ENCODE measurements around the gene BRIX1.
A peak's percentile ranks its signal among the peaks of the same experiment; 100 is the strongest.
"Not testable (repeated sequence)": the region's sequence is repeated elsewhere in the genome, so short reads cannot be mapped to it uniquely, and the experiment has no call there.

BRIX1 gene

GRCh38 chr5:34957321-34957720, 41.8 kb downstream of the BRIX1 start:
- TF ChIP-seq, protein P1, sequence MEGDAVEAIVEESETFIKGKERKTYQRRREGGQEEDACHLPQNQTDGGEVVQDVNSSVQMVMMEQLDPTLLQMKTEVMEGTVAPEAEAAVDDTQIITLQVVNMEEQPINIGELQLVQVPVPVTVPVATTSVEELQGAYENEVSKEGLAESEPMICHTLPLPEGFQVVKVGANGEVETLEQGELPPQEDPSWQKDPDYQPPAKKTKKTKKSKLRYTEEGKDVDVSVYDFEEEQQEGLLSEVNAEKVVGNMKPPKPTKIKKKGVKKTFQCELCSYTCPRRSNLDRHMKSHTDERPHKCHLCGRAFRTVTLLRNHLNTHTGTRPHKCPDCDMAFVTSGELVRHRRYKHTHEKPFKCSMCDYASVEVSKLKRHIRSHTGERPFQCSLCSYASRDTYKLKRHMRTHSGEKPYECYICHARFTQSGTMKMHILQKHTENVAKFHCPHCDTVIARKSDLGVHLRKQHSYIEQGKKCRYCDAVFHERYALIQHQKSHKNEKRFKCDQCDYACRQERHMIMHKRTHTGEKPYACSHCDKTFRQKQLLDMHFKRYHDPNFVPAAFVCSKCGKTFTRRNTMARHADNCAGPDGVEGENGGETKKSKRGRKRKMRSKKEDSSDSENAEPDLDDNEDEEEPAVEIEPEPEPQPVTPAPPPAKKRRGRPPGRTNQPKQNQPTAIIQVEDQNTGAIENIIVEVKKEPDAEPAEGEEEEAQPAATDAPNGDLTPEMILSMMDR (IDR thresholded peaks at IDR 0.05; ENCODE audit: insufficient read depth, missing control alignments), result no peak
- FAIRE-seq (no peak), DNase-seq (ENCODE audit: insufficient read length, low spot score) (no peak)

DNA sequence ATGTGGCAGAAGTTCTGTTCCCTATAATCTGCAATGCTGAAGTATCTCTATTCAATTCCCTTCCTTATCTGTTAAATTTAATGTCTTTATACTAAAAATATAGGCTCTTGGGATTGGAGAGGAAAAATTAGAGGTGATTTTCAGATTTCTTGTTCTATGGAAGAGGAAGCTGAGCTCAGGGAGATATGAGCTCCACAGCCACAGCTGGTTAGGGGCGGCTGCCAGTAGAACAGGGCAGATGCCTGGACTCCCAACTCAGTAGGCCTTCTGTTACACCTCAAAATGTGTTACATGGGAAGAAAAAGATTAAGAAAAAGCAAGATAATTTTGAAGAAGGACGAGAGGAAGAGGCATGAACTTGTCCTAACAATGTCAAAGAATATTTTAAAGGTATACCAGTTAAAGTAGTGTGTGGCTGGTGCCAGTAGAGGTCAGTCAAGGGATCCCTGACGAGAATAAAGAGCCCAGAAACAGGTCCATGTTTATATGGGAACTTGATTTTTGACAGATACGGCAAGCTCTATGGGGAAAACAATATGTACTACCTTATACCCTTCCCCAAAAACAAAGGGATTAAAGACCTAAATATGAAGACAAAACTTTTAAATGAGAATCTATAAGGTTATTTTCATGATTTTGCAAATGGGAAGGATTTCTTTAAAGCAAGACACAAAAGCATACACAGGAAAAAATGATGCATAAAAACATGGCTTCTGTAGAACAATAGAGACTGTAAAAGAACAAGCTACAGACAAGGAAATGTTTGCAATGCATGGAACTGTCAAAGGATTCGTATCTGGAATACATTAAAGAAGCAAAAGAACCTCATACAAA, 42.6 kb downstream of the BRIX1 start:
- DNase-seq (ENCODE audit: insufficient read length, low spot score) (no peak), FAIRE-seq (no peak)

GRCh38 chr5:34959323-34959722, 43.8 kb downstream of the BRIX1 start:
- TF ChIP-seq, protein P1 (IDR thresholded peaks at IDR 0.05; ENCODE audit: insufficient read depth, missing control alignments), result no peak
- FAIRE-seq (no peak), DNase-seq (ENCODE audit: insufficient read length, low spot score) (no peak)

More for the DNA sequence above, 42.6 kb downstream of the BRIX1 start:
- TF ChIP-seq, protein P1 (IDR thresholded peaks at IDR 0.05; ENCODE audit: insufficient read depth, missing control alignments), result peak; percentile 47

- FAIRE-seq (no peak), DNase-seq (ENCODE audit: insufficient read length, low spot score) (no peak)
- TF ChIP-seq, protein P1 (IDR thresholded peaks at IDR 0.05; ENCODE audit: insufficient read depth, missing control alignments), result no peak
Measured at GRCh38 chr5:34967540-34967939, 52.0 kb downstream of the BRIX1 start.

- FAIRE-seq, result no peak
- DNase-seq (ENCODE audit: insufficient read length, low spot score), result no peak
- TF ChIP-seq, protein P1 (IDR thresholded peaks at IDR 0.05; ENCODE audit: insufficient read depth, missing control alignments), result no peak
Measured at GRCh38 chr5:34968258-34968657, 52.7 kb downstream of the BRIX1 start.

- FAIRE-seq (no peak), DNase-seq (ENCODE audit: insufficient read length, low spot score) (no peak)
- TF ChIP-seq, protein P1 (IDR thresholded peaks at IDR 0.05; ENCODE audit: insufficient read depth, missing control alignments), result no peak
Measured at GRCh38 chr5:34970552-34970951, 55.0 kb downstream of the BRIX1 start.

DNA sequence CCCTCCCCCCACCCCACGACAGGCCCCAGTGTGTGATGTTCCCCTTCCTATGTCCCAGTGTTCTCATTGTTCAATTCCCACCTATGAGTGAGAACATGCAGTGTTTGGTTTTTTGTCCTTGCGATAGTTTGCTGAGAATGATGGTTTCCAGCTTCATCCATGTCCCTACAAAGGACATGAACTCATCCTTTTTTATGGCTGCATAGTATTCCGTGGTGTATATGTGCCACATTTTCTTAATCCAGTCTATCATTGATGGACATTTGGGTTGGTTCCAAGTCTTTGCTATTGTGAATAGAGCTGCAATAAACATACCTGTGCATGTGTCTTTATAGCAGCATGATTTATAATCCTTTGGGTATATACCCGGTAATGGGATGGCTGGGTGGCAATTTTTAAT, 56.1 kb downstream of the BRIX1 start:
- DNase-seq (ENCODE audit: insufficient read length, low spot score); FAIRE-seq: not testable (repeated sequence)

Measured in D721Med (cell line).